SK-N-MC (cell line): ENCODE measurements around the gene ITGA3.

Experiments
- EZH2 ChIP-seq: fragments of 200-600 bp; sonication (generic); IDR thresholded peaks from one replicate; pipeline ENCODE4 v1.6.1; 2017; ENCODE audit warnings: antibody characterized with exemption
- FOXP2 ChIP-seq: optimal IDR thresholded peaks from 2 replicates; pipeline ENCODE3; 2011; ENCODE audit warnings: mild to moderate bottlenecking, moderate library complexity; ENCODE audit not compliant: insufficient read depth; ENCODE audit errors: extremely low read length, control extremely low read depth
- POLR2AphosphoS5 ChIP-seq: IDR thresholded peaks from 2 replicates; pipeline ENCODE4 v1.6.1; 2012; ENCODE audit warnings: mild to moderate bottlenecking, low read depth, low read length, borderline replicate concordance

DNA sequence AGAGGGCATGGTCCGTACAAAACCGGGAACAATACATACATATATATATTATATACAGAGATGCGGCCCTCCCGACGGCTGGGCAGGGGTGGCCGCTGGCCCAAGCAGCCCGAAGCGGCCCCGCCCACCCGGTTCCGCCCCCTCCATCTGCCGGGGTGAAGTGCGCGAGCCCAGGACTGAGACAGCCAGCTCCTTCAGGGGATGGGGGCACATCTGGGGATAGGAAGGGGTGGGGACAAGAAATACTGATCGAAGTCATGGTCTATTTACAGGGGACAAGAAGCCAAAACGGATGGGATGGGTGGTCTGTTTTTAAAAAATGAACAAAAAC, 77.8 kb downstream of the ITGA3 start:
- TF ChIP-seq POLR2AphosphoS5: no peak
- no peak for TF ChIP-seq EZH2
- no peak for TF ChIP-seq FOXP2
